DOHH2 (cell line): ENCODE results near the gene FAM234B.

ENCODE experiments used
- H3F3A ChIP-seq: fragments of 200-600 bp; sonication (generic), shearing (Covaris generic); 2 replicates; pipeline ENCODE4 v1.6.0; 2016; ENCODE audit warnings: antibody characterized with exemption, mild to moderate bottlenecking; ENCODE audit not compliant: control insufficient read depth, insufficient read depth
- H3K27ac ChIP-seq: fragments of 200-600 bp; sonication (generic); 2 replicates; pipeline ENCODE4 v1.5.1; 2014; ENCODE audit warnings: low read depth, mild to moderate bottlenecking, low read length, moderate library complexity
- H3K27me3 ChIP-seq: fragments of 200-600 bp; sonication (generic); 2 replicates; pipeline ENCODE4 v1.6.1; 2014; ENCODE audit warnings: mild to moderate bottlenecking, low read length, mixed read lengths; ENCODE audit not compliant: control insufficient read depth
- H3K36me3 ChIP-seq: fragments of 200-600 bp; sonication (generic); 2 replicates; pipeline ENCODE4 v1.6.1; 2014; ENCODE audit warnings: mild to moderate bottlenecking, low read length, moderate library complexity, mixed read lengths; ENCODE audit not compliant: control insufficient read depth
- H3K4me1 ChIP-seq: fragments of 200-600 bp; sonication (generic); 2 replicates; pipeline ENCODE4 v1.6.1; 2014; ENCODE audit warnings: mild to moderate bottlenecking, low read length, mixed read lengths; ENCODE audit not compliant: control insufficient read depth
- H3K4me2 ChIP-seq: fragments of 200-600 bp; sonication (generic); 2 replicates; pipeline ENCODE4 v1.6.0; 2014; ENCODE audit warnings: mild to moderate bottlenecking, low read length, moderate library complexity
- H3K4me3 ChIP-seq: fragments of 200-600 bp; sonication (generic); 2 replicates; pipeline ENCODE4 v1.5.1; 2014; ENCODE audit warnings: mild to moderate bottlenecking, low read length, mixed read lengths
- H3K79me2 ChIP-seq: fragments of 200-600 bp; sonication (generic); 2 replicates; pipeline ENCODE4 v1.6.1; 2014; ENCODE audit warnings: mild to moderate bottlenecking, low read length, mixed read lengths; ENCODE audit not compliant: control insufficient read depth
- H3K9me2 ChIP-seq: fragments of 200-600 bp; sonication (generic); replicated peaks from 2 replicates; pipeline ENCODE4 v1.6.1; 2014; ENCODE audit warnings: mild to moderate bottlenecking, low read length, mixed read lengths; ENCODE audit not compliant: control insufficient read depth
- H3K9me3 ChIP-seq: fragments of 200-600 bp; sonication (generic); 2 replicates; pipeline ENCODE4 v1.6.1; 2014; ENCODE audit warnings: antibody characterized with exemption, low read length, mixed read lengths; ENCODE audit not compliant: control insufficient read depth, insufficient read depth
- H4K20me1 ChIP-seq: fragments of 200-600 bp; sonication (generic); 2 replicates; pipeline ENCODE4 v1.6.0; 2014; ENCODE audit warnings: low read depth, mild to moderate bottlenecking, antibody characterized with exemption, low read length, moderate library complexity; ENCODE audit not compliant: control insufficient read depth, insufficient read depth
- CTCF ChIP-seq: fragments of 200-600 bp; sonication (generic); IDR thresholded peaks from one replicate; pipeline ENCODE4 v1.5.1; 2014; ENCODE audit warnings: antibody characterized with exemption, mild to moderate bottlenecking, low read depth, low read length; ENCODE audit not compliant: poor library complexity, severe bottlenecking
- EZH2phosphoT487 ChIP-seq: fragments of 200-600 bp; sonication (generic); IDR thresholded peaks from 2 replicates; pipeline ENCODE4 v1.6.1; 2017; ENCODE audit warnings: borderline replicate concordance, mild to moderate bottlenecking, antibody characterized with exemption, low read length, moderate library complexity, mixed read lengths

Gene FAM234B

DNA sequence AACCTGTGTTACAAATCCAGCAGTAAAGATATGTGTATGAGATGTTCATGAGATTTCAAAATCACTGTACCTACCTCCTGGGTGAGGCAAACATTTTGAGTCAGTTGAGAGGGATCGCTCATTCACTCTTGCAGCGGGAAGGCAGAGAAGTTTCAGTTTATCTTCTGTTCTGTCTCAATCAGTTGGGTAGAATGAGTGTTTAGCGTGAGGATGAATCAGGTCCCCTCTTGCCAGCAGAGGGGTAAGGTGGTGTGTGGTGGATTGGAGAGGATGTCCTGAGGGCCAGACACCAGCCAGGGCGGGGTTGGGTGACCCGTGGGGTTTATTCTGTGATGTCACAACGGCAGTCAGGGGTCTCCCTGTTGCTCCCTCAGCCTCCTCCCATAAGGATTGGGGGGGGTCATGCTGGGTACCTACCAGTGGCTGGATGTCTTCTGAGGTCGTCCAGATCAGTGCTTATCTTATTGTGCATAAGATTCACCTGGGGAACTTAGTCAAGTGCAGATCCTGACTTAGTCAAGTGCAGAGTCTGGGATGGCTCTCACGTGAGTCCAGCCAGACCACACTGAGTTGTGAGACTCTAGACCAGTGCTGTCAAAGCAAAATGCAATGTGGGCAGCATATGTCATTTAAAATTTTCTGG lies 59.3 kb downstream of the FAM234B start, which contains the start of gene GSG1:
TSS of gene GSG1 (minus strand) at position 277 of the 643 bp plus-strand sequence. CDS start at position 122, 155 bp downstream.
- TF ChIP-seq EZH2phosphoT487 (no peak), CTCF (no peak)
- H3K4me2 ChIP-seq: peak within 1 kb of the TSS; percentile 25
- peaks cover 3% of the 10 kb centered on the region for H3K9me3 ChIP-seq
- H3K27me3 ChIP-seq: no peaks in the 10 kb centered on the region
- peaks cover 30% of the 10 kb centered on the region for H3F3A ChIP-seq
- no peaks in the 10 kb centered on the region for H3K9me2 ChIP-seq
- H3K79me2 ChIP-seq: no peaks in the 10 kb centered on the region
- H3K36me3 ChIP-seq: no peaks in the 10 kb centered on the region
- no peaks in the 10 kb centered on the region for H4K20me1 ChIP-seq
- H3K27ac ChIP-seq: no peak within 1 kb of the TSS
- peaks cover 56% of the 10 kb centered on the region for H3K4me1 ChIP-seq
- no peak within 1 kb of the TSS for H3K4me3 ChIP-seq

DNA sequence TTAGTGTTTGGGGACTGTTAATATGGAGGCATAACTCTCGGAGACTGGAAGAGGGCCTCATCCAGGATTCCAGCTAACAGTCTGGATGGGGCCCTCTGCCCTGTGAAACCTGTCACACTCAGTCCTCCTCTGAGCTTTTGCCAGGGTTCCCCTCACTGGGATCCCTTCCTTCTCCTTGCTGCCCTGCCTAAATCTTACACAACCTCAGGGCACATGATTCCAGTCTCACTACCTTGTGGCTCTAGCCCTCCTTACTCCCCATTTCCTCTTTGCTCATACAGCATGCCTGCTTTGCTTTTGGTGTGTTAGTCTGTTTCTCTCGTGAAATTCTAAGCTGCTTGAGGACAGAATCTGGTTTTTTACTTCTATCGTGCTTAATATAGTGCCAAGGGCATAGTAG lies 60.2 kb downstream of the FAM234B start:
- no peaks in the 10 kb centered on the region for H4K20me1 ChIP-seq
- no peaks in the 10 kb centered on the region for H3K9me2 ChIP-seq
- peaks cover 7% of the 10 kb centered on the region for H3K9me3 ChIP-seq
- H3K27ac ChIP-seq: no peak overlapping the region
- no peak for TF ChIP-seq EZH2phosphoT487
- peaks cover 47% of the 10 kb centered on the region for H3K4me1 ChIP-seq
- peaks cover 21% of the 10 kb centered on the region for H3F3A ChIP-seq
- H3K27me3 ChIP-seq: no peaks in the 10 kb centered on the region
- H3K79me2 ChIP-seq: no peaks in the 10 kb centered on the region
- no peak overlapping the region for H3K4me2 ChIP-seq
- H3K36me3 ChIP-seq: no peaks in the 10 kb centered on the region
- H3K4me3 ChIP-seq: no peak overlapping the region

DNA sequence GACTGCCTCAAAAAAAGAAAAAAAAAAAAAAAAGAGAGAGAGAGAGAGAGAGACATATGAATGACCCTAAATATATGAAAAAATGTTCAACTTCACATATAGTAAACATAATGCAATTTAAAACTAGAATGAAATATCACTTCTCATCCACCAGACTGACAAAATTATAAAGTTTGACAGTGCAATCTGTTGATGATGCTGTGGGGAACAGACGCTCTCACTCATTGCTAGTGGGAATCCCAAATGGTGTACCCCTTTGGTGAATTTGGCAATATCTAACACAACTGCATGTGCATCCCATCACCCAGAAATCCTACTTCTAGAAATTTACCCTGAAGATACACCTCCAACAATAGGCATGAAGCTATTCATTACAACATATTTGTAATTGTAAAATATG lies 61.6 kb downstream of the FAM234B start:
- H3K27me3 ChIP-seq: no peaks in the 10 kb centered on the region
- H3K4me2 ChIP-seq: no peak overlapping the region
- no peaks in the 10 kb centered on the region for H3K9me2 ChIP-seq
- H3F3A ChIP-seq: peaks cover 8% of the 10 kb centered on the region
- peaks cover 34% of the 10 kb centered on the region for H3K4me1 ChIP-seq
- no peaks in the 10 kb centered on the region for H3K36me3 ChIP-seq
- H4K20me1 ChIP-seq: no peaks in the 10 kb centered on the region
- H3K9me3 ChIP-seq: peaks cover 7% of the 10 kb centered on the region
- no peak overlapping the region for H3K27ac ChIP-seq
- no peak overlapping the region for H3K4me3 ChIP-seq
- no peaks in the 10 kb centered on the region for H3K79me2 ChIP-seq
- TF ChIP-seq CTCF: no peak
- no peak for TF ChIP-seq EZH2phosphoT487

DNA sequence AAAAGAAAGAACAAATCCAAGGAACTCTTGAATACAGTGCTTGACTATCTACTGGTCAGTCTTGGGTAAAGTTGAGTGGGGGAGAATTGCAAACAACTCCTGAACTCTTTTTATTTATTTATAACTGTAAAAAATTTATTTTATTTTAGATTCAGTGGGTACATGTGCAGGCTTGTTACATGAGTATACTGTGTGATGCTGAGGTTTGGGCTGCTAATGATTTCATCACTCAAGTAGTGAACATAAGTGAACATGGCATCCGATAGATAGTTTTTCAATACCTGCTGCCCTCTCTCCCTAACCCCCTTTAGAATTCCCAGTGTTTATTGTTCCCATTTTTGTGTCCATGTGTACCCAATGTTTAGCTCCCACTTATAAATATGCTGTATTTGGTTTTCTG lies 62.5 kb downstream of the FAM234B start:
- H3K4me1 ChIP-seq: peaks cover 28% of the 10 kb centered on the region
- H4K20me1 ChIP-seq: no peaks in the 10 kb centered on the region
- H3K79me2 ChIP-seq: no peaks in the 10 kb centered on the region
- H3K4me3 ChIP-seq: no peak overlapping the region
- TF ChIP-seq CTCF: no peak
- TF ChIP-seq EZH2phosphoT487: no peak
- no peaks in the 10 kb centered on the region for H3K9me2 ChIP-seq
- no peaks in the 10 kb centered on the region for H3K36me3 ChIP-seq
- peaks cover 7% of the 10 kb centered on the region for H3K9me3 ChIP-seq
- peaks cover 7% of the 10 kb centered on the region for H3F3A ChIP-seq
- no peak overlapping the region for H3K4me2 ChIP-seq
- H3K27me3 ChIP-seq: 0 out of 2 replicates have a peak, but pooled peaks cover 3% of the 10 kb centered on the region
- no peak overlapping the region for H3K27ac ChIP-seq
